Endothelial cell of umbilical vein (primary cell): Measurements from ENCODE around the gene MRLN. TPM values are rescaled to one million over a fixed set of nuclear protein-coding genes. Genes with fewer than 3 reads are reported as not detected.

Experiments
- BruUV-seq: library from RNA; stranded (reverse); fragments of 400-500 nt; replicated peaks from 2 replicates; lab custom pipeline; 2021; lab: Mats Ljungman, UMichigan
- CTCF ChIA-PET: fragments of 300-600, 350-600 bp; sonication (Branson Sonifier 250); formaldehyde crosslinking; loops from one replicate; lab custom pipeline; 2021; ENCODE audit warnings: antibody characterized with exemption, inconsistent platforms; lab: Charles Lee
- POLR2A ChIA-PET: fragments of 300-600, 350-600 bp; sonication (Branson Sonifier 250); formaldehyde crosslinking; loops from one replicate; lab custom pipeline; 2021; ENCODE audit warnings: antibody characterized with exemption, inconsistent platforms; lab: Charles Lee
- DNase-seq: peaks from one replicate; pipeline ENCODE4 v3.0.0-alpha.2; 2011; ENCODE audit warnings: low read depth, low spot score
- FAIRE-seq: peaks from 2 replicates; lab custom pipeline; 2011; peaks lifted over from hg19 to GRCh38; lab: Jason Lieb, UNC
- H2AFZ ChIP-seq: 2 replicates; pipeline ENCODE4 v1.6.0; 2012; ENCODE audit warnings: low read depth, low read length, control low read depth, inconsistent platforms
- H3K27ac ChIP-seq: 2 replicates; pipeline ENCODE4 v1.5.1; 2011; ENCODE audit warnings: low read depth, mild to moderate bottlenecking, control low read depth, low read length, moderate library complexity; ENCODE audit not compliant: insufficient read depth
- H3K27me3 ChIP-seq, 2 experiments: 2 replicates each; pipeline versions ENCODE4 v1.6.0 to v1.6.1; 2011; ENCODE audit warnings: low read length in 2 of 2, mixed read lengths in 1 of 2; ENCODE audit not compliant: control insufficient read depth in 2 of 2, insufficient read depth in 2 of 2
- H3K36me3 ChIP-seq, 2 experiments: 2 replicates in 1 of 2; 3 replicates in 1 of 2; pipeline ENCODE4 v1.5.1; 2011; ENCODE audit warnings: low read length in 2 of 2, mild to moderate bottlenecking in 1 of 2, moderate library complexity in 1 of 2; ENCODE audit not compliant: control insufficient read depth in 2 of 2, insufficient read depth in 2 of 2; ENCODE audit errors: extremely low read depth in 1 of 2
- H3K4me1 ChIP-seq: 3 replicates; pipeline ENCODE4 v1.5.1; 2011; ENCODE audit warnings: mild to moderate bottlenecking, low read length; ENCODE audit not compliant: control insufficient read depth, insufficient read depth; ENCODE audit errors: extremely low read depth
- H3K4me2 ChIP-seq: 2 replicates; pipeline ENCODE4 v1.6.1; 2011; ENCODE audit warnings: low read length, control low read depth, mixed read lengths; ENCODE audit not compliant: insufficient read depth
- H3K4me3 ChIP-seq, 3 experiments: fragments of 200-600 bp in 1 of 3; sonication (generic), shearing (Covaris generic) in 1 of 3; replicated peaks in 1 of 3; 2 replicates each; pipeline ENCODE4 v1.5.1; 2011 to 2016; ENCODE audit warnings: control low read depth in 3 of 3, low read length in 3 of 3, mild to moderate bottlenecking in 2 of 3, inconsistent platforms in 1 of 3, low read depth in 1 of 3, moderate library complexity in 1 of 3; ENCODE audit not compliant: insufficient read depth in 1 of 3
- H3K79me2 ChIP-seq: 2 replicates; pipeline ENCODE4 v1.6.0; 2012; ENCODE audit warnings: low read length, inconsistent platforms; ENCODE audit not compliant: control insufficient read depth, insufficient read depth
- H3K9ac ChIP-seq: replicated peaks from 2 replicates; pipeline ENCODE3; 2011; ENCODE audit warnings: low read length, control low read depth; ENCODE audit not compliant: insufficient read depth; ENCODE audit errors: extremely low read depth
- H3K9me1 ChIP-seq: replicated peaks from 3 replicates; pipeline ENCODE4 v1.6.0; 2011; ENCODE audit warnings: mild to moderate bottlenecking, low read length; ENCODE audit not compliant: control insufficient read depth, insufficient read depth; ENCODE audit errors: extremely low read depth
- H3K9me3 ChIP-seq: replicated peaks from 2 replicates; pipeline ENCODE4 v1.5.1; 2012; ENCODE audit warnings: low read length, inconsistent platforms; ENCODE audit not compliant: control insufficient read depth, insufficient read depth
- H4K20me1 ChIP-seq: replicated peaks from 2 replicates; pipeline ENCODE3; 2011; ENCODE audit warnings: mild to moderate bottlenecking, low read length; ENCODE audit not compliant: control insufficient read depth, insufficient read depth; ENCODE audit errors: extremely low read depth
- EZH2 ChIP-seq: IDR thresholded peaks from 2 replicates; pipeline ENCODE4 v1.6.1; 2012; ENCODE audit warnings: borderline replicate concordance, low read depth, mild to moderate bottlenecking, moderate library complexity, low read length, inconsistent platforms; ENCODE audit not compliant: severe bottlenecking
- FOS ChIP-seq: IDR thresholded peaks from 2 replicates; pipeline ENCODE4 v1.6.1; 2011; ENCODE audit warnings: mild to moderate bottlenecking, low read length, moderate library complexity, borderline replicate concordance; ENCODE audit not compliant: insufficient read depth
- GATA2 ChIP-seq: IDR thresholded peaks from 2 replicates; pipeline ENCODE4 v1.7.0; 2011; ENCODE audit warnings: low read depth, mild to moderate bottlenecking, moderate library complexity, mixed read lengths, low read length; ENCODE audit not compliant: insufficient read length, insufficient read depth
- JUN ChIP-seq: IDR thresholded peaks from 2 replicates; pipeline ENCODE4 v1.6.1; 2011; ENCODE audit warnings: borderline replicate concordance, low read depth; ENCODE audit not compliant: insufficient read length, insufficient read depth
- MYC ChIP-seq: IDR thresholded peaks from one replicate; pipeline ENCODE4 v1.6.1; 2011; ENCODE audit warnings: mild to moderate bottlenecking, low read depth, low read length
- POLR2A ChIP-seq: IDR thresholded peaks from 2 replicates; pipeline ENCODE4 v1.6.1; 2012; ENCODE audit warnings: low read depth, mild to moderate bottlenecking, control low read depth, low read length
- POLR2AphosphoS5 ChIP-seq: IDR thresholded peaks from 2 replicates; pipeline ENCODE4 v1.6.1; 2012; ENCODE audit warnings: low read depth, mild to moderate bottlenecking, control low read depth, low read length, moderate library complexity; ENCODE audit not compliant: insufficient read depth
- dilution Hi-C: fragments of 300-500 bp; cut with MboI; formaldehyde crosslinking; loops from one replicate; pipeline ENCODE4 v1.15.0; 2019; ENCODE audit warnings: low sequenced_read_pairs; ENCODE audit not compliant: extremely low pct_ligation_motif_present
- intact Hi-C: fragments of 100-400 bp; cut with micrococcal nuclease; formaldehyde crosslinking; loops from one replicate; pipeline ENCODE4 v1.10.0; 2022
- polyA plus RNA-seq, 4 experiments: library from polyadenylated mRNA; depleted of rRNA in 3 of 4; stranded (reverse) in 3 of 4; unstranded in 1 of 4; fragments of >200 nt; gene quantifications; 2 replicates each; pipeline versions ENCODE4 v1.2.1 to v1.2.3, GENCODE V29; 2011 to 2012; ENCODE audit warnings: missing spikeins in 1 of 4
- total RNA-seq: library from RNA; stranded (reverse); gene quantifications from 2 replicates; pipeline ENCODE4 v1.2.3, GENCODE V29; 2021
- TF ChIP-seq, protein P1 (sequence below), 2 donors: IDR thresholded peaks; 1 replicate in 1 of 2; 2 replicates in 1 of 2; pipeline ENCODE4 v1.5.1; 2011; ENCODE audit warnings: low read length in 2 of 2, mild to moderate bottlenecking in 2 of 2, moderate library complexity in 2 of 2, control low read depth in 1 of 2, inconsistent platforms in 1 of 2, low read depth in 1 of 2; ENCODE audit not compliant: insufficient read depth in 1 of 2; ENCODE audit errors: extremely low read depth in 1 of 2
- TF ChIP-seq, protein P2 (sequence below): IDR thresholded peaks from 2 replicates; pipeline ENCODE4 v1.6.1; 2011; ENCODE audit not compliant: insufficient read depth, insufficient read length

The MRLN gene
- total and polyA plus RNA-seq, 2 donors (not counting 3 experiments of a cell fraction or from before 2014, with no cell fraction given) = not detected

DNA sequence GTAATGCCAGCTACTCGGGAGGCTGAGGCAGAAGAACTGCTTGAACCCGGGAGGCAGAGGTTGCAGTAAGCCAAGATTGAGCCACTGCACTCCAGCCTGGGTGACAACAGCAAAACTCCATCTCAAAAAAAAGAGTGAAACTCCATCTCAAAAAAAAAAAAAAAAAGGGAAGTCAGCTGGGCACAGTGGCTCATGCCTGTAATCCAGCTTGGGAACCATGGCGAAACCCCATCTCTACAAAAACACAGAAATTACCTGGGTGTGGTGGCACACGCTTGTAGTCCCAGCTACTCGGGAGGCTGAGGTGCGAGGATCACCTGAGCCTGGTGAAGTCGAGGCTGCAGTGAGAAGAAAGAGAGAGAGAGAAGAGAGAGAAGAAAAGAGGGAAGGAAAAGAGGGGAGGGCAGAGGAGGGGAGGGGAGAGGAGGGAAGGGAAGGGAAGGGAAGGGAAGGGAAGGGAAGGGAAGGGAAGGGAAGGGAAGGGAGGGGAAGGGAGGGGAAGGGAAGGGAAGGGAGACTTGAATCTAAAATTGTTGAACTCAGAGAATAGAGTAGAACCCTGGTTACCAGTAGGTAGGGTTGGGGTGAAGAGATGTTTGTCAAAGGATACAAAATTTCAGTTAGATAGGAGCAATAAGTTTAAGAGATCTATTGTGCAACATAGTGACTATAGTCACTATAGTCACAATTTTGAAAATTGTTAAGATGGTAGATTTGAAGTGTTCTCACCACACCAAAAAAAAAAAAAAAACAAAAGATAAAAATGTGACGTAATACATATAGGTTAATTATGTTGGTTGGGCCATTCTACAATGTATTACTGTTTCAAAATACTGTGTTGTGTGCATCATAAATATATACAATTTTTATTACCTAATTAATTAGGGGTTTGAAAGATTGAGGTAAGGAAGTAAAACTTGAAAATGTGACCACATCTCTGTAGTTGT lies 46.1 kb downstream of the MRLN start:
- ChIA-PET POLR2A (no interaction called here), CTCF (no interaction called here)
- Histone ChIP-seq H3K9me3 (no peaks in the 10 kb centered on the region), H3K79me2 (no peaks in the 10 kb centered on the region), H3K27ac (no peak overlapping the region), H3K9ac (no peak overlapping the region), H3K36me3 (no peaks in the 10 kb centered on the region), H3K4me2 (no peak overlapping the region), H3K4me3 (no peak overlapping the region), H2AFZ (no peak overlapping the region), H4K20me1 (no peaks in the 10 kb centered on the region), H3K9me1 (no peaks in the 10 kb centered on the region), H3K27me3 (peaks cover 14 to 36% of the 10 kb centered on the region in 2 experiments), H3K4me1 (peaks cover 5% of the 10 kb centered on the region)
- BruUV-seq = no TSS peak
- no peak for FAIRE-seq
- dilution Hi-C loops (no loop called here), intact Hi-C loops (no loop called here)
- TF ChIP-seq EZH2 (no peak), JUN (no peak), GATA2 (no peak), FOS (no peak), POLR2A (no peak), POLR2AphosphoS5 (no peak), MYC (no peak)
- TF ChIP-seq, protein P1, sequence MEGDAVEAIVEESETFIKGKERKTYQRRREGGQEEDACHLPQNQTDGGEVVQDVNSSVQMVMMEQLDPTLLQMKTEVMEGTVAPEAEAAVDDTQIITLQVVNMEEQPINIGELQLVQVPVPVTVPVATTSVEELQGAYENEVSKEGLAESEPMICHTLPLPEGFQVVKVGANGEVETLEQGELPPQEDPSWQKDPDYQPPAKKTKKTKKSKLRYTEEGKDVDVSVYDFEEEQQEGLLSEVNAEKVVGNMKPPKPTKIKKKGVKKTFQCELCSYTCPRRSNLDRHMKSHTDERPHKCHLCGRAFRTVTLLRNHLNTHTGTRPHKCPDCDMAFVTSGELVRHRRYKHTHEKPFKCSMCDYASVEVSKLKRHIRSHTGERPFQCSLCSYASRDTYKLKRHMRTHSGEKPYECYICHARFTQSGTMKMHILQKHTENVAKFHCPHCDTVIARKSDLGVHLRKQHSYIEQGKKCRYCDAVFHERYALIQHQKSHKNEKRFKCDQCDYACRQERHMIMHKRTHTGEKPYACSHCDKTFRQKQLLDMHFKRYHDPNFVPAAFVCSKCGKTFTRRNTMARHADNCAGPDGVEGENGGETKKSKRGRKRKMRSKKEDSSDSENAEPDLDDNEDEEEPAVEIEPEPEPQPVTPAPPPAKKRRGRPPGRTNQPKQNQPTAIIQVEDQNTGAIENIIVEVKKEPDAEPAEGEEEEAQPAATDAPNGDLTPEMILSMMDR (IDR thresholded peaks at IDR 0.05; ENCODE audit: extremely low read depth in 1 of 2, insufficient read depth in 1 of 2, low read depth in 1 of 2, low read length in 2 of 2) = no peak
- TF ChIP-seq, protein P2, sequence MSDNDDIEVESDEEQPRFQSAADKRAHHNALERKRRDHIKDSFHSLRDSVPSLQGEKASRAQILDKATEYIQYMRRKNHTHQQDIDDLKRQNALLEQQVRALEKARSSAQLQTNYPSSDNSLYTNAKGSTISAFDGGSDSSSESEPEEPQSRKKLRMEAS = no peak
- DNase-seq = no peak
